CD4-positive, alpha-beta T cell treated with Interleukin-1 beta for 1 hour (primary cell): ENCODE data around the gene CHAC1.

Experiments used
- DNase-seq, 2 donors: peaks; one replicate each; pipeline ENCODE4 v3.0.0-alpha.2; 2020 to 2022

CHAC1 gene

DNA sequence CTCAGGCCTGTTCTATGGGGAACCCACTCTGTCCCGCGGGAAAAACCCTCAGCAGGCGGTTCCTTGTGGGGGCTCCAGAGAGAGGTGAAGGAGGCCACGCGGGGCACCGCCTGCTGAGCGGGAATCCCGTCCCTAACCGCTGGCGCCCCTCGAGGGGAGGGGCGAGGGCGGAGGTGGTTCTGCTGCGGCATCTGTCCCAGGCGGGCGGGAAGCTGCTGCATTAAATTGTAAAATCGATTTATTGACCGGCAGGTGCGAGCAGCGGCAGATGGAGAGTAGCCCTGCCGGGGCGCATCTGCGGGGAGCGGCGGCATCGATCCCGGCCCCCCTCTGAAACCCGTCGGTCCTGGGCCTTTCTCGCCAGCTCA, 27.8 kb upstream of the CHAC1 start:
- DNase-seq, result no peak

DNA sequence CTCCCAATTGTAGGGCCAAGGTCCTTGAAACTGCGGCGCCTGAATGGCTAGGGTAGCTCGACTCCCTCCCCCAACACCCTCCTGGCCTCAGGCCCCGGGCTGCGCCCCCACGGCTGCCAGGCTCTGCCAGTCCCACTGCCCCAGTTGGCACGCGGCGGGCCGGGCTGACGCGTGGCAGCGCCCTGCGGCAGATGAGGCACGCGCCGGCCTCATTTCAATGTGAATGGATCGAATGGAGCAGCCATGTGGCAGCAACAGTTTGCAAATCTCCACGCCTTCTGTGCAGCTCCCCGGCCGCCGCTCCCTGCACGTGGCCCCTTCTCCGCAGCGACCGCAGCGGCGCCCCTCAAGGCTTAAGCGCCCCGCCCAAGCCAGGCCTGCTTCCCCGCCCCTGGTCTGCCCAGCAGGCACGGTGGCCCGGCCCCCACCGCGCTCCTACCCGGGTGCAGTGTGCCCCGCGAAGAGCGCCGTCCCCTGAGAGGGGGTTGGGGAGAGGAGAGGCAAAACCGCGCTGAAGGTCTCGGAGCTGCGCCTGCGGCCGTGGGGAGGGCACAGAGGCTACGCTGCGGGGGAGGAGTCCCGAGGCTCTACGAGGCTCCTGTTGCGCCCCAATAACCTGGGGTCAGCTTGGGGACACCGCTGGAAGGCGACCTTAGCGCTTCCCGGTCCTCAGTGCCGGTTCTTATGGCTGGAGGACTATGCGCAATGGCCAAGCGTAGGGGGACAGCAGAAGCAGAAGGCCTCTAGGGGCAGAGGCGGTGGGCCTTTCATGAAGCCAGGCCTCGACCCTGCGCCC, 27.2 kb upstream of the CHAC1 start:
- no peak for DNase-seq

DNA sequence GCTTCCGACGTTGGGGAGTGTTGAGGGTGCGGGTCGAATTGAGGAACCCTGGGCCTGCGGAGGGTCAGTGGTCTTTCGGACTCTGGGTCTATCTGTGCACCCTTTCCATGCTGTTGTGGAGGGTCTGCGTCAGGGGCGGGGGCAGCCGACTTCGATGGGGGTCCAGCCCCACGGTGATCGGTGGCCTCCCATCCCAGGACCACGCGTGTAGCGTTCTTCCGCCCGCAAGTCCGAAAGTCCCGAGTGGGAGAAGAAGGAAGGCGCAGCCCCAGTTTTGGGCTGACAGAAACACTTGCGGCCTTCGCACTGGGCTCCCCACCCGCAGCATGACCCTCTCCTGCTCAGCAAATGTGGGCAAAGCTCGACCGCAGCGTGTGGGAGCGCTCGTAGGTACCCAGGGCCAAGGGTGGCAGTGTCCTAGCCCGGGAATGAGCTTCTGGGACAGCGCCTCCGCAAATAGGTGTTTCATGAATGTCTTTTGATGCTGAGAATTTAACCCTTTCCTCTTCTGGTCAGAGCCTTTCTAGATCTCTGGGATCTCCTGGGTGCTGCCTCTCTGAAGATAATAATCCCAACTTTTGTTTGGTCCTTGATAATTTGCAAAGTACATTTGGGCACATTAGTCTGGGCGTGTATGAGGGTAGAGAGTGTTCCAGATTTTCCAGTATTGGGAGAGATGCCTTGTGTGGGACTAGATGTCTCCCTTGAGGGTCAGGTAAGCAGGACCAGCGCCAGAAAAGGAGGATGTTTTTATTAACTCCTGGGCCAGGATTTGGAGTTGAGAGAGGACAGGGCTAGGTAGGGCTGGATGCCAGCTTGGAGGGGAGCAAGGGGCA, 26.4 kb upstream of the CHAC1 start:
- DNase-seq, result no peak

DNA sequence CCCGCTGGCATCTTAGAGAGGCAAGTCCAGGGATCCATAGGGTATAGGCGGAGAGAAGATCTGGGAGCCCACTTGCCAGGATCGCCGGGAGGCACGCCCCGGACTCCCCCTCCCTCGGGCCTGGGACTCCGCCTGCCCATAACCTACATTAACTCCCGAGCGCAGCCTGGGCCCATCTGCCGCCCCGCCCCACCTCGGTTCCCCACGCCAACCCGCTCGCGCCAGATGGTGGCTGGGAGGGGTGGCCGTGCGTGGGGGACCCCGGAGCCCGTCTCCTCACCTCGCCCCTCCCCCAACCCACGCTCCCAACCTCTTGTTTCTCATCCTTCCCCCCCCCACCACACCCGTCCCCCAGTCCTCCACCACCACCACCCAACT, 25.8 kb upstream of the CHAC1 start:
- no peak for DNase-seq

DNA sequence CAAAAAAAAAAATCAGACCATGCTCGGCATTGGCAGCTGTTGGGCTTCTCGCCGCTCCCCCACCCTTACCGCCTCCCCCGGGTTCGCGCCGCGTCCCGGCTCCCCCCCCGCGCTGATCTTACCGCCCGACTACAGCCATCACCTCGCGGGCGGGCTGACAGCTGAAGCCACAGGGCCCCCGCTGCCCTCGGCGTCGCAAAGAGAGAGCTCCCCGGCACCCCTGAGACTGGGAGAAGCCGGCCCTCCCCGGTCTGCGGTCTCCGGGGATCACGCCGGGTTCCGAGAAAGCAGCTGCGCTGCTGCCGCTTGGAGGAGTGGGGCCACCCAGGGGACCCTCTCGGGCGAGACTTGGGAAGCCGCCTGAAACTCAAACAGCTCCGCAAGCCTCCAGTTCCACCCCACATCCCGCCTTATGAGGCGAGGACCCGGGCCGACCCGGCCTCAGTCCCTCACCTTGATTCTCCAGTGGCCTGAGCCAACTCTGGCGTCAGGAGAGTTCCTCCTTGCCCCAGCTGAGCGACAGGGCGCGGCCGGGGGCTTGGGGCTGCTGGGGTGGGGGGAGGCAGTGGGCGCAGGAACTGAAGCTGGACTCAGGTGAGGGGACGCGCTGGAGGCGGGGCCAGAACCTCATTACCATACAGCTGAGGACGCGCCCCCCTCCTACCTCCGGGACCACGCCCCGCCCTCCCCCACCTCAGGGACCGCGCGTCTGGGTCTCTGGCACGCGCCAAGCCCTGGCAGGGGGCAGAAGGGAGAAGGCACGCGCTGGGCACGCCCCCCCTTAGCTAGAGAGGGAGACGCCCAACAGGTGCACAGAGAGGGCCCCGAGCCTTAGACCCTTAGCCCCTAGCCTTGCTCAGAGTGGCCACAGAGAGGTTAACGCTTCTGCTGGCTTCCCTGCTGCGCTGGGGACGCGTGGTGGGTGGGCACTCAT, 25.1 kb upstream of the CHAC1 start:
- no peak for DNase-seq

DNA sequence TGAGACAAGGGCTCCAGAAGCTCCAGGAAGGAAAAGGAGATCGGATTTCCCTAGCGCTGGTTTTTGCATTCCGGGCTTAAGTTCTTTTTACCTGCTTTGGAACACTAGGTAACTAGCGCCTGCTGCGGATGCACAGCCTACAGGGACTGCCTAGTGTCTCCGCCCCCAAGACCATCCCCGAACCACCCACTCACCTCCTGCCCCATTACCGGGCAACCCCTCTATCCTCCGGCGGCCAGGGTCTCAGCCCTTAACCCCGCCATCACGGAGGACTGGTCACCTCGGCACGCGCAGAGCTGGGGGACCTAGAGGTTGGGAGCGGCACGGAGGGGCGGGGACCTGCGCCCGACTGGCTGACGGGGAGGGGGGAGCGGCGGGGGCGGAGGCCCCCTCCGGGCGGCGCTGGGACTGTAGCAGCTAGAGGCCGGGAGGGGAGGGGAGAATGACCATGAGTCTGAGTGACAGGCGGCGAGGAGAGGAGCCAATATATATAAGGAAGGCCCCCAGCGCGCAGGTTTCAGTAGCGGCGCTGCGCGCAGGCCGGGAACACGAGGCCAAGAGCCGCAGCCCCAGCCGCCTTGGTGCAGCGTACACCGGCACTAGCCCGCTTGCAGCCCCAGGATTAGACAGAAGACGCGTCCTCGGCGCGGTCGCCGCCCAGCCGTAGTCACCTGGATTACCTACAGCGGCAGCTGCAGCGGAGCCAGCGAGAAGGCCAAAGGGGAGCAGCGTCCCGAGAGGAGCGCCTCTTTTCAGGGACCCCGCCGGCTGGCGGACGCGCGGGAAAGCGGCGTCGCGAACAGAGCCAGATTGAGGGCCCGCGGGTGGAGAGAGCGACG, 24.2 kb upstream of the CHAC1 start, which contains the start of gene DLL4:
DLL4 (plus strand) TSS at position 520 of the 839 bp plus-strand sequence. CDS start 329 bp downstream, outside the sequence.
- no peak for DNase-seq

DNA sequence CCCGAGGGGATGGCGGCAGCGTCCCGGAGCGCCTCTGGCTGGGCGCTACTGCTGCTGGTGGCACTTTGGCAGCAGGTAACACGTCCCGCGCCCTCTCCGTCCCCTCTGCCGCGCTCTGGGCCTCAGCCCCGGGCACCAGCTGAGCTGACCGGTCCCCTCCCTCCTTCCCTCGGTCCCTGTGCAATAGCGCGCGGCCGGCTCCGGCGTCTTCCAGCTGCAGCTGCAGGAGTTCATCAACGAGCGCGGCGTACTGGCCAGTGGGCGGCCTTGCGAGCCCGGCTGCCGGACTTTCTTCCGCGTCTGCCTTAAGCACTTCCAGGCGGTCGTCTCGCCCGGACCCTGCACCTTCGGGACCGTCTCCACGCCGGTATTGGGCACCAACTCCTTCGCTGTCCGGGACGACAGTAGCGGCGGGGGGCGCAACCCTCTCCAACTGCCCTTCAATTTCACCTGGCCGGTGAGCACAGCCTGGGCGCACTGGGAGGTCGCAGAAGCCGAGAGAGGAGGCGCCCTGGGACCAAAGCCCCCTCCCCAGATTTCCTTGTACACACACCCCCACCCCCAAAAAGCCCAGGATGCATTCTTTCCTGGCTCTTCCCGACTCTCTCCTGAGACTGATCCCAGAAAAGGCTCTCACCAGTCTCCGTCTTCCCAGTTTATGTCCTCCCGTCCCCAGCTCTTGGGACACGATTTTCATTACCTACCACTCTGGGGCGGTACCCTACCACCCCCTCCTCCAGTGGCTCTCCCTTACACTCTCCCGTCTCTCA, 23.4 kb upstream of the CHAC1 start:
- no peak for DNase-seq

DNA sequence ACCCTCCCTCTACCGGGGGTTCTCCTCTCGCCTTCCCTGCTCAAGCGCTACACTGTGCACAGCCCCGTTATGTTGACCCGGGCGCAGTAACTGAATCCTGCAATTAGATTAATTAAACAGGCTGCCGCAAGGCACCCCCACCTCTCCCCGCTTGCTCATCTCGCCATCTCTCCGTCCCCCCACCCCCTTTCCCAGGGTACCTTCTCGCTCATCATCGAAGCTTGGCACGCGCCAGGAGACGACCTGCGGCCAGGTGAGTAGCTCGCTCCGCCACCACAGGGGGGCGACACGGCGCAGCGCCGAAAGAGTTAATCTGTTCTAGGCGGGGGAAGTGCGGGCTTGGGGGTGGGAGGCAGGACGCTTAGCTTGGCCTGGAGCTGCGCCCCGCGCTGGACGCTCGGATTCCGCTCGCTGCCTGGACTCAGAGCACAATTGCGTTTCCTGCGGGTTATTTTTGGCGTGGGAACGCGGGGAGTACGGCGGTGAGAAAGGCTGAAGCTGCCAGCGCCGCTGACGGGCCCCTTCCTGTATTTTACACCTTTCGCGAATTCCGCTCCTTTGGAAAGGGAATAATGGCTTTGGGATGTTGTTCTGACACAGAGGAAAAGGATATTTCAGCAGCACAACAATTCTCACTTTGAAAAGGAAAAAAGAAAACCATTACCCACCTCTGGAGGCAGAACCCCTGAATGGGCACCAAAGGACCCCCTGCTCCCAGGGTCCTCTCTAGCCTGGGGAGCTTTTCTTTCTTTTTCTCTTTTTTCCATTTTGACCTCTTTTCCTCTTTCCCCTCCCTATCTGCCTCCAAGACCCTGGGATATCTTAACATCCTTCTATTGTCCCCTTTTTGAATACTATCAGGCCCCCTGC, 22.6 kb upstream of the CHAC1 start:
- peak; percentile 35 to 48 for DNase-seq

DNA sequence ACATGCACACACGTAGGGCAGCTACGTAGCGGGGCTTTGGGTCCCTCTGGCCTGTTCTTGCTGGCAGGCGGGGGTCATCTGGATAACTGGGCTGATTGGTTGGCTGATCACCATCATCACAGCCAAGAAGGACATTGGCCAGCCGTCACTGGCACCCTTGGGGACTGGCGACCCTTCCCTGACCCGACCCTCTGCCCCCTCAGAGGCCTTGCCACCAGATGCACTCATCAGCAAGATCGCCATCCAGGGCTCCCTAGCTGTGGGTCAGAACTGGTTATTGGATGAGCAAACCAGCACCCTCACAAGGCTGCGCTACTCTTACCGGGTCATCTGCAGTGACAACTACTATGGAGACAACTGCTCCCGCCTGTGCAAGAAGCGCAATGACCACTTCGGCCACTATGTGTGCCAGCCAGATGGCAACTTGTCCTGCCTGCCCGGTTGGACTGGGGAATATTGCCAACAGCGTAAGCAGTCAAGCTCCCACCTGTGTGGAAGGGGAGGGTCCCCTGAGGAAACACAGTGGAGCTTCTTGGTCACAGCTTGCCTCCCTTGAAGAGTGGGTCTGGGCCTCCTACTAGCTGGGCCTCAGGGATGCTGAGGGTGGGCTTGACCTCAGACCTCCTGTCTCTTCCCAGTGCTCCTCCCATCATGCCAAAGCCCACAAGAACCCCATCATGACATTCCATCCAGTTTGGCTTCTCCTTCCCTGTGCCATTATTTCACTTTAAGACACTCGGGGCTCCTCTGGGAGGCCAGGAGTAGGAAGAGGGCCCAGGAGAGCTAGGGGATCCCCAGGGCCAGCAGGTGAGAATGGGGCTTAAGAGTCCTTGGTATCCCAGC, 21.8 kb upstream of the CHAC1 start:
- DNase-seq, result no peak

DNA sequence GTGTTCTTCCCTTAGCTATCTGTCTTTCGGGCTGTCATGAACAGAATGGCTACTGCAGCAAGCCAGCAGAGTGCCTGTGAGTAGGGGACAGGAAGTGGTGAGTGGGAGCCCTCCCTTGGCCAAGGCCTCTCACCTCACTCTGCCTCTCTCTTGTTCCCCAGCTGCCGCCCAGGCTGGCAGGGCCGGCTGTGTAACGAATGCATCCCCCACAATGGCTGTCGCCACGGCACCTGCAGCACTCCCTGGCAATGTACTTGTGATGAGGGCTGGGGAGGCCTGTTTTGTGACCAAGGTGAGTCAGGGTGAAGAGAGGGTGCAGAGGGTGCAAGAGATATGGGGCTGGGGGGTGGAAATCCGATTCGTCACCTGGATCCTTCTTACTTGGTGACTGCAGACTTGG, 21.1 kb upstream of the CHAC1 start:
- no peak for DNase-seq

DNA sequence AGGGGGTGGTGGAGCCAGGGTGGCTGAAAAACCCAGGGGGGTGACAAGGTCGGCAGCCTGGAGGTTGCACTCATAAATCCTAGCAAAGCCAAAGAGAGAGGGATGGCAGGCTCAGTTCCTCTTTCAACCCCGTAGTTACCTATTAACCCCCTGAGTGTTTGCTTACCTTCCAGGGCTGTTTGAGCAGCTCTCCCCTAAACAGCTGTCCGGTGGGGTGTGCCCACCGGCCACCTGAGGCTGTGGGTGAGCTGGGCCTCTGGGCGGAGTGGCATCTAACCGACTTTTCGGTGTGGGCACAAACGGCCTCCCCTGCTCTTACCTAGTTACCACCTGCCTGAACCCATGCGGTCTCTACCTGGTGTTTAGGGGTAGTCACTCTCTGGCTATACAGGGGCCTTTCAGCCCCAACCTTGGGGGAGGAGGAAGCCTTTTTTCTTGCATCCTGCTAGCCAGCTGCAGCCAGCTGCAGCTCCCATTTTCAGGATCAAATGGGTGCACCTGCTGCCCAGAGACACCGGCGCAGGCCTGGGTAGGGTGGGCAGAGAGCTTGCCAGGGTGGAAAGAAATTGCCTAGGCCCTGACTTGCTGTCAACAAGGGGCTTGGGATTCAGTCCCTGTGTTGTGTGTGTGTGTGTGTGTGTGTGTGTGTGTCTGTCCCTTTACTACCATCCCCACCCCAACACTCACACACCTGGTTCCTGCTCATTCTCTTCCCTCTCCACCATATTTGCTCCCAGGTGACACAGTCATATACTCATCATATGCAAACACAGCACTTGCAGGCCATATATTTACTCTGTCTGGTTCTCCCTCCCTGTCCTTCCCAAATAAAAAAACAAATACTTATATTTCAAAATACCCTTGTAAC, 20.4 kb upstream of the CHAC1 start:
- DNase-seq, result no peak

DNA sequence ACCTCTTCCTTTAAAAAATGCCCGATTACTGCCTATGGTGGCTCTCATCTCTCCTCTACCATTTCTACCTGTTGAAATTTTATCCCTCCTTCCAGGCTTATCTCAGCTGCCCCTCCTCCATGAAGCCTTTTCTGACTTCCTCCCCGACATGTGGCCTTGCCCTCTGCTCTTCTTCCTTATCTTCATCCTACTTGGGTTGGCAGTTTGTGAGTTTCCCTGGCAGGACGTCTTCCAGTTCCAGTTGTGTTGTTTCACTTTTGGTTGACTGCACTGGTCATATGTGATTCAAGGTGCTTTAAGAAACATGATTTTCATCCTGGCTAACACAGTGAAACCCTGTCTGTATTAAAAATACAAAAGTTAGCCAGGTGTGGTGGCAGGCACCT, 19.8 kb upstream of the CHAC1 start:
- DNase-seq, result no peak

DNA sequence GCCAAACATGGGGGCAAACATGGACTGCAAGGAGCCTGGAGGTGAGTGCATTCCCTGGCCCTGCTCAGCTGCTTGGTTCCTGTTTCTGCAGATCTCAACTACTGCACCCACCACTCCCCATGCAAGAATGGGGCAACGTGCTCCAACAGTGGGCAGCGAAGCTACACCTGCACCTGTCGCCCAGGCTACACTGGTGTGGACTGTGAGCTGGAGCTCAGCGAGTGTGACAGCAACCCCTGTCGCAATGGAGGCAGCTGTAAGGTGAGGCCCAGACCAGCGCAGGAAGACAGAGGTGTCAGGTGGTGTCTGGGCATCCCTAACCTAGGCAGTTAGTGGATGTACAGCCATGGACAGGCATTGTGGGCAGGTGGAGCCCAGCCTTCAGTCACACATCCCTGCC, 18.8 kb upstream of the CHAC1 start:
- DNase-seq, result no peak

DNA sequence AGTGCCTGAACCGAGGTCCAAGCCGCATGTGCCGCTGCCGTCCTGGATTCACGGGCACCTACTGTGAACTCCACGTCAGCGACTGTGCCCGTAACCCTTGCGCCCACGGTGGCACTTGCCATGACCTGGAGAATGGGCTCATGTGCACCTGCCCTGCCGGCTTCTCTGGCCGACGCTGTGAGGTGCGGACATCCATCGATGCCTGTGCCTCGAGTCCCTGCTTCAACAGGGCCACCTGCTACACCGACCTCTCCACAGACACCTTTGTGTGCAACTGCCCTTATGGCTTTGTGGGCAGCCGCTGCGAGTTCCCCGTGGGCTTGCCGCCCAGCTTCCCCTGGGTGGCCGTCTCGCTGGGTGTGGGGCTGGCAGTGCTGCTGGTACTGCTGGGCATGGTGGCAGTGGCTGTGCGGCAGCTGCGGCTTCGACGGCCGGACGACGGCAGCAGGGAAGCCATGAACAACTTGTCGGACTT, 17.0 kb upstream of the CHAC1 start:
- no peak for DNase-seq

DNA sequence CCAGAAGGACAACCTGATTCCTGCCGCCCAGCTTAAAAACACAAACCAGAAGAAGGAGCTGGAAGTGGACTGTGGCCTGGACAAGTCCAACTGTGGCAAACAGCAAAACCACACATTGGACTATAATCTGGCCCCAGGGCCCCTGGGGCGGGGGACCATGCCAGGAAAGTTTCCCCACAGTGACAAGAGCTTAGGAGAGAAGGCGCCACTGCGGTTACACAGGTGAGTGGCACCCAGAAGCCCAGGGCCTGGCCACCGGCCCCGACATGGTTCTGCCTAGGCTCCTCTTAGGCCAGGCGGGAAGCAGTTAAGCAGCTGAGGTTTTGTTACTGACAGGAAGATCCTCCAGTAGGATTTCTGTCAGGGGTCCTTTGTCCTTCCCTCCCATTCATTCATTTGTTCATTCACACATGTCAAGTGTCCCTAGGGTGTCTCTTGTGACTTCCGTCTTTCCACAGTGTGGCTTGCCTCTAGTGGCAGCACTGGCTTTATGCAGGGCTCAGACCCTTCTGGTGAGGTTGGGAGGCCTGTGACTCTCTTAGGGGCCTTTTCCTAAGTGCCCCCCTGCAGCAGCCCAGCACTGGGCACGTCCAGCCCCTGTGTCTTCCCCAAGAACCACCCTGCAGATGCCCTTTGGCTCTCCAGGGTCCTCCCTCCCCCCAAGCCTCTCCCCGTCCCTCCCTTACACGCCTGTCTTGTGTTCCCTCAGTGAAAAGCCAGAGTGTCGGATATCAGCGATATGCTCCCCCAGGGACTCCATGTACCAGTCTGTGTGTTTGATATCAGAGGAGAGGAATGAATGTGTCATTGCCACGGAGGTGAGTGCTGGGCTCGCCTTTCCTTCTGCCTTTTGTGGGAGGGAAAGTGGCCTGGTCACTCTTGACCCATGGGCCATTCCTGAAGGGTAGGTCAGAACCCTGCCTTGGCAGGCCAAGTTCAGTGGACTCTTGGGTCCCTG, 16.3 kb upstream of the CHAC1 start:
- DNase-seq, result no peak

DNA sequence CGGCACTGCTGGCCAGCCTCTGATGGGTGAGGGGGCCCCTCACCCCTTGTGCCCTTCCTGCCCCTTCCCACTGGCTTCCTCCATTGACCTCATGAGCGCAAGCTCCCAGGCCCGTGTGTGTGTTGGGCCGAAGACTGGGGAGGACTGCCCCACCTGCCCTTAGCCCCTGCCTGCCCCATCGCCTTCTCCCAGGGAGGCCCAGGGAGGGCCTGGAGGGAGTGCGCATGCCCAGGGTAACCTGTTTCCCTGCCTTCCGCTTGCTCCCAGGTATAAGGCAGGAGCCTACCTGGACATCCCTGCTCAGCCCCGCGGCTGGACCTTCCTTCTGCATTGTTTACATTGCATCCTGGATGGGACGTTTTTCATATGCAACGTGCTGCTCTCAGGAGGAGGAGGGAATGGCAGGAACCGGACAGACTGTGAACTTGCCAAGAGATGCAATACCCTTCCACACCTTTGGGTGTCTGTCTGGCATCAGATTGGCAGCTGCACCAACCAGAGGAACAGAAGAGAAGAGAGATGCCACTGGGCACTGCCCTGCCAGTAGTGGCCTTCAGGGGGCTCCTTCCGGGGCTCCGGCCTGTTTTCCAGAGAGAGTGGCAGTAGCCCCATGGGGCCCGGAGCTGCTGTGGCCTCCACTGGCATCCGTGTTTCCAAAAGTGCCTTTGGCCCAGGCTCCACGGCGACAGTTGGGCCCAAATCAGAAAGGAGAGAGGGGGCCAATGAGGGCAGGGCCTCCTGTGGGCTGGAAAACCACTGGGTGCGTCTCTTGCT, 15.3 kb upstream of the CHAC1 start:
- DNase-seq, result no peak
